ENCODE results near the gene CIPC. TPM values are rescaled to one million over a fixed set of nuclear protein-coding genes. Genes with fewer than 3 reads are reported as not detected.

CIPC gene
- polyA plus RNA-seq (ENCODE audit: low read depth in 6 of 6) = 10 to 100 TPM in 4 of 6 donors, 1 to 10 TPM in 2; 7.8 to 16.3 (median 12.7) TPM

- no peaks in the 10 kb centered on the region for H3K9me3 Mint-ChIP-seq
- H3K4me1 Mint-ChIP-seq = peaks cover 53 to 68% (median 65%) of the 10 kb centered on the region in 3 donors
- H3K4me3 Mint-ChIP-seq = peak within 1 kb of the TSS; percentile 93 to 99 (median 96)
- H3K36me3 Mint-ChIP-seq = no peaks in the 10 kb centered on the region
- H3K27ac Mint-ChIP-seq = peak within 1 kb of the TSS; percentile 97 to 100 (median 99)
- DNase-seq (peak; percentile 99), ATAC-seq (ENCODE audit: low read depth in 2 of 2) (peak; percentile 79 to 83)
- no peaks in the 10 kb centered on the region for H3K27me3 Mint-ChIP-seq
Observed at GRCh38 chr14:77097700-77098528, at the start of gene CIPC. Gene CIPC (plus strand): TSS chr14:77098258. CDS start chr14:77105709, 7,451 bp downstream.

- DNase-seq (no peak), ATAC-seq (ENCODE audit: low read depth in 2 of 2) (no peak)
- Mint-ChIP-seq H3K4me1 (peaks cover 3 to 8% (median 8%) of the 10 kb centered on the region in 3 donors), H3K9me3 (no peaks in the 10 kb centered on the region), H3K36me3 (no peaks in the 10 kb centered on the region), H3K27ac (no peak overlapping the region), H3K27me3 (no peaks in the 10 kb centered on the region), H3K4me3 (no peak overlapping the region)
Observed at GRCh38 chr14:77051116-77051515, 46.9 kb upstream of the CIPC start.

- H3K4me3 Mint-ChIP-seq = no peak overlapping the region
- peaks cover 3 to 8% (median 8%) of the 10 kb centered on the region in 3 donors for H3K4me1 Mint-ChIP-seq
Observed at GRCh38 chr14:77052281-77053044, 45.6 kb upstream of the CIPC start.

GRCh38 chr14:77053046-77053841 is 44.8 kb upstream of the CIPC start:
- ATAC-seq (ENCODE audit: low read depth in 2 of 2) (peak; percentile 98), DNase-seq (peak; percentile 85)
- Mint-ChIP-seq H3K36me3 (no peaks in the 10 kb centered on the region), H3K27me3 (no peaks in the 10 kb centered on the region), H3K27ac (peak overlapping the region in 4 of 6 donors; percentile 64 to 95 (median 72)), H3K4me3 (peak overlapping the region in 1 of 8 donors; percentile 6), H3K4me1 (peaks cover 3 to 8% (median 8%) of the 10 kb centered on the region in 3 donors), H3K9me3 (no peaks in the 10 kb centered on the region)

More at GRCh38 chr14:77052281-77053044, 45.6 kb upstream of the CIPC start:
- no peaks in the 10 kb centered on the region for H3K36me3 Mint-ChIP-seq
- ATAC-seq (ENCODE audit: low read depth in 2 of 2) (no peak), DNase-seq (no peak)
- H3K27me3 Mint-ChIP-seq = no peaks in the 10 kb centered on the region
- peak overlapping the region in 5 of 6 donors; percentile 9 to 84 (median 64) for H3K27ac Mint-ChIP-seq
- H3K9me3 Mint-ChIP-seq = no peaks in the 10 kb centered on the region

GRCh38 chr14:77055306-77055705 is 42.8 kb upstream of the CIPC start:
- Mint-ChIP-seq H3K36me3 (no peaks in the 10 kb centered on the region), H3K27me3 (no peaks in the 10 kb centered on the region), H3K4me1 (peaks cover 3 to 8% (median 8%) of the 10 kb centered on the region in 3 donors), H3K27ac (no peak overlapping the region), H3K9me3 (no peaks in the 10 kb centered on the region), H3K4me3 (no peak overlapping the region)
- no peak for ATAC-seq (ENCODE audit: low read depth in 2 of 2)
- DNase-seq = no peak

GRCh38 chr14:77055981-77056380 is 42.1 kb upstream of the CIPC start:
- Mint-ChIP-seq H3K36me3 (no peaks in the 10 kb centered on the region), H3K4me1 (peaks cover 3 to 8% (median 8%) of the 10 kb centered on the region in 3 donors), H3K4me3 (no peak overlapping the region), H3K27me3 (no peaks in the 10 kb centered on the region), H3K27ac (peak overlapping the region in 1 of 6 donors; percentile 30), H3K9me3 (no peaks in the 10 kb centered on the region)
- DNase-seq = no peak
- no peak for ATAC-seq (ENCODE audit: low read depth in 2 of 2)

GRCh38 chr14:77058117-77058516 is 39.9 kb upstream of the CIPC start:
- H3K4me3 Mint-ChIP-seq = no peak overlapping the region
- H3K27ac Mint-ChIP-seq = peak overlapping the region in 2 of 6 donors; percentile 59 to 69
- no peaks in the 10 kb centered on the region for H3K9me3 Mint-ChIP-seq
- DNase-seq = no peak
- H3K36me3 Mint-ChIP-seq = no peaks in the 10 kb centered on the region
- no peak for ATAC-seq (ENCODE audit: low read depth in 2 of 2)
- H3K4me1 Mint-ChIP-seq = peaks cover 1 to 5% (median 5%) of the 10 kb centered on the region in 3 donors
- H3K27me3 Mint-ChIP-seq = no peaks in the 10 kb centered on the region

- no peak for ATAC-seq (ENCODE audit: low read depth in 2 of 2)
- Mint-ChIP-seq H3K4me3 (no peak overlapping the region), H3K27ac (no peak overlapping the region)
Observed at GRCh38 chr14:77058785-77059184, 39.3 kb upstream of the CIPC start.

GRCh38 chr14:77059276-77059915 is 38.7 kb upstream of the CIPC start:
- no peak overlapping the region for H3K27ac Mint-ChIP-seq
- peaks cover 0 to 5% (median 0%) of the 10 kb centered on the region in 3 donors for H3K4me1 Mint-ChIP-seq
- H3K27me3 Mint-ChIP-seq = no peaks in the 10 kb centered on the region
- no peak for ATAC-seq (ENCODE audit: low read depth in 2 of 2)
- no peaks in the 10 kb centered on the region for H3K9me3 Mint-ChIP-seq
- DNase-seq = no peak
- H3K4me3 Mint-ChIP-seq = no peak overlapping the region
- H3K36me3 Mint-ChIP-seq = no peaks in the 10 kb centered on the region

More at GRCh38 chr14:77058785-77059184, 39.3 kb upstream of the CIPC start:
- H3K27me3 Mint-ChIP-seq = no peaks in the 10 kb centered on the region
- no peaks in the 10 kb centered on the region for H3K36me3 Mint-ChIP-seq
- no peak for DNase-seq
- H3K4me1 Mint-ChIP-seq = peaks cover 0 to 3% (median 0%) of the 10 kb centered on the region in 3 donors
- no peaks in the 10 kb centered on the region for H3K9me3 Mint-ChIP-seq

GRCh38 chr14:77061630-77062257 is 36.3 kb upstream of the CIPC start:
- no peak for ATAC-seq (ENCODE audit: low read depth in 2 of 2)

GRCh38 chr14:77062261-77062660 is 35.8 kb upstream of the CIPC start:
- ATAC-seq (ENCODE audit: low read depth in 2 of 2) = no peak
- H3K27me3 Mint-ChIP-seq = no peaks in the 10 kb centered on the region
- H3K27ac Mint-ChIP-seq = no peak overlapping the region
- H3K4me3 Mint-ChIP-seq = no peak overlapping the region
- DNase-seq = no peak
- H3K36me3 Mint-ChIP-seq = no peaks in the 10 kb centered on the region
- no peaks in the 10 kb centered on the region for H3K9me3 Mint-ChIP-seq
- H3K4me1 Mint-ChIP-seq = peaks cover 15 to 25% (median 18%) of the 10 kb centered on the region in 3 donors

More at GRCh38 chr14:77061630-77062257, 36.3 kb upstream of the CIPC start:
- Mint-ChIP-seq H3K4me3 (no peak overlapping the region), H3K4me1 (peaks cover 15 to 21% (median 18%) of the 10 kb centered on the region in 3 donors), H3K27ac (no peak overlapping the region), H3K27me3 (no peaks in the 10 kb centered on the region), H3K36me3 (no peaks in the 10 kb centered on the region), H3K9me3 (no peaks in the 10 kb centered on the region)
- no peak for DNase-seq

- DNase-seq (no peak), ATAC-seq (ENCODE audit: low read depth in 2 of 2) (no peak)
- Mint-ChIP-seq H3K36me3 (no peaks in the 10 kb centered on the region), H3K27ac (peak overlapping the region in 2 of 6 donors; percentile 34 to 81), H3K9me3 (no peaks in the 10 kb centered on the region), H3K4me1 (peaks cover 20 to 25% (median 22%) of the 10 kb centered on the region in 3 donors), H3K27me3 (peaks cover 0 to 4% (median 2%) of the 10 kb centered on the region in 3 donors), H3K4me3 (no peak overlapping the region)
Observed at GRCh38 chr14:77063571-77064171, 34.4 kb upstream of the CIPC start.

Data from naive B cell (primary cell).